Measurements from ENCODE around the gene GPC1.

Gene GPC1

GRCh38 chr2:240411261-240412160, 24.0 kb upstream of the GPC1 start:
- H3K4me3 ChIP-seq (ENCODE audit: low read depth, low read length), result no peak overlapping the region
- no peak for DNase-seq (ENCODE audit: low read depth)

GRCh38 chr2:240412211-240412861, 23.1 kb upstream of the GPC1 start:
- DNase-seq (ENCODE audit: low read depth), result no peak
- no peak overlapping the region for H3K4me3 ChIP-seq (ENCODE audit: low read depth, low read length)

GRCh38 chr2:240412975-240413812, 22.3 kb upstream of the GPC1 start:
- DNase-seq (ENCODE audit: low read depth), result no peak
- no peak overlapping the region for H3K4me3 ChIP-seq (ENCODE audit: low read depth, low read length)

- DNase-seq (ENCODE audit: low read depth), result no peak
- no peak overlapping the region for H3K4me3 ChIP-seq (ENCODE audit: low read depth, low read length)
These were observed 21.5 kb upstream of the GPC1 start for GRCh38 chr2:240413813-240414429.

- DNase-seq (ENCODE audit: low read depth), result no peak
- H3K4me3 ChIP-seq (ENCODE audit: low read depth, low read length), result no peak overlapping the region
These were observed 18.6 kb upstream of the GPC1 start for GRCh38 chr2:240416821-240417220.

GRCh38 chr2:240418311-240418710, 17.2 kb upstream of the GPC1 start:
- DNase-seq (ENCODE audit: low read depth), result no peak

GRCh38 chr2:240419271-240419670, 16.2 kb upstream of the GPC1 start:
- no peak overlapping the region for H3K4me3 ChIP-seq (ENCODE audit: low read depth, low read length)
- DNase-seq (ENCODE audit: low read depth), result no peak

More at GRCh38 chr2:240418311-240418710, 17.2 kb upstream of the GPC1 start:
- H3K4me3 ChIP-seq (ENCODE audit: low read depth, low read length), result no peak overlapping the region

- H3K4me3 ChIP-seq (ENCODE audit: low read depth, low read length), result no peak overlapping the region
- no peak for DNase-seq (ENCODE audit: low read depth)
These were observed 15.7 kb upstream of the GPC1 start for GRCh38 chr2:240419723-240420122.

- no peak overlapping the region for H3K4me3 ChIP-seq (ENCODE audit: low read depth, low read length)
- DNase-seq (ENCODE audit: low read depth), result no peak
These were observed 15.0 kb upstream of the GPC1 start for GRCh38 chr2:240420206-240421104.

- no peak overlapping the region for H3K4me3 ChIP-seq (ENCODE audit: low read depth, low read length)
- DNase-seq (ENCODE audit: low read depth), result no peak
These were observed 14.1 kb upstream of the GPC1 start for GRCh38 chr2:240421381-240421780.

GRCh38 chr2:240422658-240423329, 12.7 kb upstream of the GPC1 start:
- DNase-seq (ENCODE audit: low read depth), result no peak
- no peak overlapping the region for H3K4me3 ChIP-seq (ENCODE audit: low read depth, low read length)

GRCh38 chr2:240423788-240424191, 11.7 kb upstream of the GPC1 start:
- DNase-seq (ENCODE audit: low read depth), result no peak
- no peak overlapping the region for H3K4me3 ChIP-seq (ENCODE audit: low read depth, low read length)

GRCh38 chr2:240424341-240425235, 10.9 kb upstream of the GPC1 start:
- no peak overlapping the region for H3K4me3 ChIP-seq (ENCODE audit: low read depth, low read length)
- no peak for DNase-seq (ENCODE audit: low read depth)

GRCh38 chr2:240425236-240425615, 10.2 kb upstream of the GPC1 start:
- DNase-seq (ENCODE audit: low read depth), result no peak
- no peak overlapping the region for H3K4me3 ChIP-seq (ENCODE audit: low read depth, low read length)

- no peak for DNase-seq (ENCODE audit: low read depth)
- no peak overlapping the region for H3K4me3 ChIP-seq (ENCODE audit: low read depth, low read length)
These were observed 9.8 kb upstream of the GPC1 start for GRCh38 chr2:240425697-240426096.

- H3K4me3 ChIP-seq (ENCODE audit: low read depth, low read length), result no peak overlapping the region
- DNase-seq (ENCODE audit: low read depth), result peak; percentile 37
These were observed 8.4 kb upstream of the GPC1 start for GRCh38 chr2:240426845-240427721.

All from skeletal muscle cell (primary cell).